Measurements from ENCODE around the gene RABAC1.
"Not testable (repeated sequence)": the region's sequence is repeated elsewhere in the genome, so short reads cannot be mapped to it uniquely, and the experiment has no call there.

The RABAC1 gene

DNA sequence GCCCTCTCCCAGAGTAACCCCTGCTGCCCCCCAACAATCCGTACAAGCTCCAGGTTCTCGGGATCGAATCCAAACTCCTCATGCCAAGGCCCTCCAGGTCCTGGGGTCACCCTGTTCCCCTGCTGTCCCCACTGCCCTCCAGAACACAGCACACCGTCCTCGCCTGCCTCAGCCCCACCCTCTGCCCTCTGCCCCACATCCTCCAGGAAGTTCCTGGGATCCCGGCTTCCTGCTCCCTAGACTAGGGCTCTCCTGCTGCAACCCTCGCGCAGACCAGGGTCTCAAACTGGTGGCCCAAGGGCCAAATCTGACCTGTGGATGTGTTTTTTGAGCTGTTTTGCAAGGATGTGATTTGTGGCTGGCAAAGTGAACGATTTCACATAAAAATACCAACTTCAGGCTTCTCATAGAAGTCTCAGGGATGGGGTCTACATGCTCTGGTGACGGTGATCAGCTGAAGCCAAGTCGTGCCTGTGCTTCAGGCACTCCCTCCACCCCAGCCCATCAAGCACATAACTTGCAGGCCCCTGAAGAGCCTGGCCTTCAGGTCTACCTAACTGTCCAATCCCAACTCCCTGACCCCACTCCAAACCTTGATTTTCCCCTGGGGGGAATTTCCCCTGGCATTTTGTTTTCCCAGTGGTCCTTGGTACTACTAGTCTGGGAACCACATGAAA is 1.8 kb downstream of the RABAC1 start:
- DNase-seq: no peak
- in situ Hi-C loops (cut with MboI; ENCODE audit: low pct_unique_long_range_greater_than_20kb, low sequenced_read_pairs): no loop called here

DNA sequence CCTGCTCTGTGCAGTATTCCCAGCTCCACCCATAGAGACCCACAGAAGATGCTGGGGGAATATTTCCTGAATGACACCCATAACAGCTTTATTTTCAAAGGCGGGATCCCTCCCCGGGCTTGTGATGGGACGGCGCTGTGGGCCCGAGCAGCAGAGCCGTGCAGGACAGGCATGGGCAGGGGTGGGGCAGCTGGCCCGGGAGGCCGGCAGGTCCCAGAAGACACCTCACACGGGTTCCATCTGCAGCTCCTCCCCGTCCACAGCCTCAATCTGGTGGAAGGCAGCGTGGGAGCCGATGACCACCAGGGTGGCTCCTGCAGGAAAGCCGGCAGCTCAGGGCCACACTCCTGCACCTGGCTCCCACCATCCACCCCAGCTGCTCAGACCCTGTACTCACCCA is 2.5 kb downstream of the RABAC1 start:
- no peak for DNase-seq
- in situ Hi-C loops (cut with MboI; ENCODE audit: low pct_unique_long_range_greater_than_20kb, low sequenced_read_pairs): no loop called here

DNA sequence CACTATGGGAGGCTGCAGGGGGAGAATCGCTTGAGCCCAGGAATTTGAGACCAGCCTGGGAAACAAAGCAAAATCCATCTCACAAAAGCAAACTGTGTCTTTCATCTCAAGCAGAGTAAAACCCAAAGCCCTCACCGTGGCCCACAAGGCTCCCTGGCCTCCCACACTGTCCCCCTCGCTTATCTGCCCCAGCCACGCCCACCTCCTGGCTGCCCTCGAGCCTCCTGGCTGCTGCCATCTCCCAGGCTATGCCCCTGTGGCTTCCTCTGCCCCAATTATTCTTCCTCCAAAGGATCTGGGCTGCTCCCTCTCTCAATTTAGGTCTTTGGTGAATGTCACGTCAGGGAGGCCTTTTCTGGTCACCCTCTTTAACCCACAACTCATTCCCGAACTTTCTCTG is 3.6 kb downstream of the RABAC1 start:
- in situ Hi-C loops (cut with MboI; ENCODE audit: low pct_unique_long_range_greater_than_20kb, low sequenced_read_pairs): no loop called here
- no peak for DNase-seq

DNA sequence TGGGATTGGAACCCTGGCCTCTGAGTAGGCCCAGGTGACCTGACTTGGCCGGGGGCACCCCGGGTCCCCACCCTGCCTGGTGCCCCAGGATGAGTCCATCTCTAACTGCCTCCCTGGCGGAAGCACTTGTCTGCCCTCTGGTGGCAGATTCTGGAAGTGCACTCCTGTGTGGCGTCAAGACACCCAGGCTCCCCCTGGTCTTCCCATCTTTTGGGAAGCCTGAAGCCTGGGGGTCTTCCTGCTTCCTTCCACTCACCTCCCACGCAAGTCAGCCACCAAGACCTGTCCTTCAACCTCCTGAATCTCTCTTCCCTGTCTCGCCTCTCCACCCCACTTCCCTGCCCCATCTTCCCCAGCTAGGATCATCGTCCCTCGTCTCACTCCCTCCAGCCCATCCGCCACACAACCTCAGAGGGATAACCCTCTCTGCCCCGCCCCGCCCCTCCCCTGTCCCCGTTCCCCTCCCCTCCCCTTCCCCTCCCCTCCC is 7.4 kb downstream of the RABAC1 start:
- in situ Hi-C loops (cut with MboI; ENCODE audit: low pct_unique_long_range_greater_than_20kb, low sequenced_read_pairs): no loop called here
- DNase-seq: peak; percentile 68

DNA sequence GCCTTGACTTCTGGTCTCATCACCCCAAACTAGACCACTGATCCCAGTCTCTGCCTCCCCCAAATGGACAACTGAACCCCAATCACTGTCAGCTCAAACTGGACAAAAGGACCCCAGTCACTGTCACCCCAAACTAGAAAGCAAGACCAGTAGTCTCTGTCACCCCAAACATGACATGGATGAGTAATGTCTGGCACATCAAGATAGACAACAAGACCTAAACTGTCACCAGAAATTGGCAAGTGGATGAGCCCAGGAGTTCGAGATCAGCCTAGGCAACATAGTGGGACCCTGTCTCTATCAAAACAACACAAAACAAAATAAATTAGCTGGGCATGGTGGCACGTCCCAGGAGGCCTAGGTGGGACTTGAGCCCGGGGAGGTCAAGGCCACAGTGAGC is 12.0 kb downstream of the RABAC1 start:
- no peak for DNase-seq
- in situ Hi-C loops (cut with MboI; ENCODE audit: low pct_unique_long_range_greater_than_20kb, low sequenced_read_pairs): loop anchor here (10.0 kb wide), 1 partner anchor 72 kb away; the partner anchor contains the start of gene CD79A

DNA sequence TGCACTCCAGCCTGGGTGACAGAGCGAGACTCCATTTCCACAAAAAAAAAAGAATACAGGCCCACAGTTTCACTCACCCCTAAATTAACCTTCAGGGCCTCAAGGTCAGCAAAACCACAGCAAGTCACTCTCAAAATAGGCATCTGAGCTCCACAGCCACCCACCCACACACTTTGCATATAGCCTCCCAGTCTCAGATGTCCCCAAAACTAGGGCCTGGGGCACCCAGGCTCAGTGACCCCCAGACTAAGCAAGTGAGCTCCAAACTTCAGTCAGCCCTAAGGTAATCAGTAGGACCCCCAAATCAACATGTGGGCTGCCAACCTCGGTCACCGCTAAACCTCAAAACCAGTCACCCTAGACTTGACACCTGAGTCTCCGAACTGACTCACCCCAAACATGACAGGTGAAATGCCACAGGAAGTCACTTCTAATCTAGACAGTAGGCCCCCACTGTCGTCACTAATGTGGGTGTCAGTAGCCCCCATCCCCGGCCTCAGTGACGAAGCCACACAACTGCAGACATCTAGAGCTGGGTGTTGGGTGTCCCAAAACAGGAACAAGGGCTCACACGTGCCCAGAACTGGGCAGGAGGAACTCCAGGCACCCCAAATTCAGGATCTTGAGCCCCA is 13.9 kb downstream of the RABAC1 start:
- in situ Hi-C loops (cut with MboI; ENCODE audit: low pct_unique_long_range_greater_than_20kb, low sequenced_read_pairs): loop anchor here (10.0 kb wide), 1 partner anchor 70 kb away; the partner anchor contains the start of gene CD79A
- no peak for DNase-seq

DNA sequence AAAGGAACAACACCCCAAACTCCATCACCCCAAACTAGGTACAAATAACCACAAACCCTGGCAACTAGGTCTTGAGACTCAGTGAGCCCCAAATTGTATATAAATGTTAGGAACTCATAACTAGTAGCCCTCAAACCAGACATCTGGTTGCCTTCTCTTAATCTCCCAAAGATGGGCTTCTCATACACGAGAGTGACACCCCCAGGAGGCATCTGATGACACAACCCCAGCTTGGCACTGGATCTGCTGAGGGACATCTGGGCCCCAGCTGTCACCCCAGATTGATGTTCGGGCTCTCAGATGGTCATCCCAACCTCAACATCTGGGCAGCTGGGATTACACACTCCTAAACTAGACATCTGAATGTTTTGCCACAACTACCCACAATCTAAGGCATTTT is 14.8 kb downstream of the RABAC1 start:
- no peak for DNase-seq

DNA sequence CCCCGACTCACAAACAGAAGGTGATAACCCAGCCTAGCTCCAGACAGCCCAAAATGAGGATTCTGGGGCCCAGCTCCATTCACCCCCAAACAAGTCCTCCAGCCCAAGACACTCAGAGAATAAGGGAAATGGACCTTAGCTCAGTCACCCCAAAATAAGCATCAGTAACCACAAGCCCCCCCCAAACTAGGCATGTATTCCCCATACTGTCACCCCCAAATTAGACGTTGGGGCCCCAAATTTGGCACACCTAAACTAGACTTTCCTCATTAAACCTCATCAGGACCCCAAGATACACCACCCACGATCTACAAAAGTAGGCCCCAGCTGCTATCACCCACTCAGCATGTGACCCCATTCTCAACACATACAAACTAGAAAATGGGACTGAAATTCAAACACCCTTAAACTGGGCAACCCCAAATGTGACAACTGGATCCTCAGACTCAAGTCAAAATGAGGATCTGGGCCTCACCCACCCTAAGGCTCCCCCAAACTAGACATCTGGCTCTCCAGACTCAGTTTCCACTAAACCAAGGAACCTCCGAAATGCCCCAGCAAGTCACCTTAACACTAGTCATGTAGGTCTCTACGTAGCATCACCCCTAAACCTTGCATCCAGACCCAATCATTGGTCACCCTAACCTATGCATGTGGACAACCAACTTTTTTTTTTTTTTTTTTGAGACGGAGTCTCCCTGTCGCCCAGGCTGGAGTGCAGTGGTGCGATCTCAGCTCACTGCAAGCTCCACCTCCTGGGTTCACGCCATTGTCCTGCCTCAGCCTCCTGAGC is 17.5 kb downstream of the RABAC1 start:
- DNase-seq: no peak
- in situ Hi-C loops (cut with MboI; ENCODE audit: low pct_unique_long_range_greater_than_20kb, low sequenced_read_pairs): loop anchor here (10.0 kb wide), 1 partner anchor 67 kb away; the partner anchor contains the start of gene CD79A

More for the DNA sequence above, 14.8 kb downstream of the RABAC1 start:
- in situ Hi-C loops (cut with MboI; ENCODE audit: low pct_unique_long_range_greater_than_20kb, low sequenced_read_pairs): loop anchor here (10.0 kb wide), 1 partner anchor 70 kb away; the partner anchor contains the start of gene CD79A

DNA sequence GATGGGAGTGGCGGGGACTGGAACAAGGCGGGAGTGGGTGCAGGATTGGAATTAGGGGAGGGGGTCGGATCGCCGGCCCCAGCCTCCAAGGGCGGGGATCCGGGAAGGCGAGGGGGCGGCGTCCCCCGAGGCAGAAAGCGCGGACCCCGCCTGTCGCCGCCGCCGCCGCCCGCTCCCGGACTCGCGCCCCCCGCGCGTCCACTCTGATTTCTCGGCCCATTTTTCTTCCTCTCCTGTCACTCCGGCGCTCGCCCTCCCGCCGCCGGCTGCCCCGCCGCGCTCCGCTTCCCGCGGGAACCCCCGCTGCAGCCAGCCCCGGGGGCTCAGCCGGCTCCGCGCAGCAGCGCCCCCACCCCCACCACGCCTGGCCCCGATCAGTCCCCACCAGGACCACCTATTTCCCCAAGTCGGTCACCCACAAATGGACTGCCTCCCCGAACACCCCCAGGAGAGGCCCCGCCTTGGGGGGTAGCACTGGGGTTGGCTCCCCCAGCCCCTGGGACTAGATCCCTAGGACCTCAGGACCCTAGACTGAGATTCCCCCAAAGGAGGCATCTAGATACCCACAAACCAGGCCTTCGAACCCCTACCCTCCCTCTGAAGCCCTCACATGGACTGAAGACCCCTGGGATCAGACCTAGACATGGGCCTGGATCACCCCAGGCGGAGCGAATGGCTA is 18.3 kb downstream of the RABAC1 start:
- in situ Hi-C loops (cut with MboI; ENCODE audit: low pct_unique_long_range_greater_than_20kb, low sequenced_read_pairs): loop anchor here (10.0 kb wide), 1 partner anchor 66 kb away; the partner anchor contains the start of gene CD79A
- DNase-seq: no peak

DNA sequence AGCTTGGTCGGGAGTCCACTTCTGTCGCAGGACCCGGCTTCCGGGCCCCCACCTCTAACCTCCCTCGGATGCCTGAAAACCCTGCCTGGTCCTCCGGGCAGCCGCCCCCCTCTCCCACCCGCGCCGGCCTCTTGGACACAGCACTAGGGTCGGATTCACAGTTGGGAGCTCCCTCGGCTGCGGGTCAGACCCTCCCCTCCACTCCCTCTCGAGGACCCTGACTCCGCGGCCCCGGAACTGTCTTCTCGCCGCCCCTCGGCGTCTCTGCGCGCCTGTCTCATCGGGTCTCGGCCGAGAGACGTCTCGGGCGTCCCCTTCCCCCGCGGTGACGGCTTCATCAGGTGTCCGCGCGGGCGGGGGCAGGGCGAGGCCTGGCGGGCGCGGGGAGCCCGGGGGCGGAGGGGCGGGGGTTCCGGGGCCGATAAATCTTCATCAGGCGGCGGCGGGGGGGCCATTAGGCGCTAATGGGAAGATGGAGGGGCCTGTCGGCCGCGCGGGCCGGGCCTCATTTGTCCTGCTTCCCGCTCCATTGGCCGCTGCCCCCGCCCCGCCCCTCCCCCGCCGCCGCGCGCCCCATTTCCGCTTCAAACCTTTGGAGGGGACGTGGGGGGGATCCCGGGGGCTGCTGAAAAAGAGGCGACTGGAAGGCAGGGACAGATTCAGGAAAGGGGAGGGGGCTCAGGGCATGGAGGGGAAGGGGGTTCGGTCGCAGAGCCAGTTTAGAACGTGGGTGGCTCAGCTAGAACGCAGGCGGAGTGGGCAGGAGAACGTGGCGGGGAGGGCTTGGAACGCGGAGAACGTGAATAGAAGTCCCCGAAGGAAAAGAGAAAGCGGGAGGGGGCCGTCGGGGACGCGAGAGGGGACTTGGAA is 19.0 kb downstream of the RABAC1 start:
- in situ Hi-C loops (cut with MboI; ENCODE audit: low pct_unique_long_range_greater_than_20kb, low sequenced_read_pairs): loop anchor here (10.0 kb wide), 1 partner anchor 65 kb away; the partner anchor contains the start of gene CD79A
- DNase-seq: no peak

DNA sequence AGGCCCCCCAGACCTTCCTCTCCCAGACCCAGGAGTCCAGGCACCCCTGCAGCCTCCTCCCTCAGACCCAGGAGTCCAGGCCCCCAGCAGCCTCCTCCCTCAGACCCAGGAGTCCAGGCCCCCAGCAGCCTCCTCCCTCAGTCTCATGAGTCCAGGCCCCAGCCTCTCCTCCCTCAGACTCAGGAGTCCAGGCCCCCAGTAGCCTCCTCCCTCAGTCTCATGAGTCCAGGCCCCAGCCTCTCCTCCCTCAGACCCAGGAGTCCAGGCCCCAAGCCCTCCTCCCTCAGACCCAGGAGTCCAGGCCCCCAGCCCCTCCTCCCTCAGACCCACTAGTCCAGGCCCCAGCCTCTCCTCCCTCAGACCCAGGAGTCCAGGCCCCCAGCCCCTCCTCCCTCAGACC is 19.9 kb downstream of the RABAC1 start:
- DNase-seq; in situ Hi-C loops (cut with MboI; ENCODE audit: low pct_unique_long_range_greater_than_20kb, low sequenced_read_pairs): not testable (repeated sequence)

DNA sequence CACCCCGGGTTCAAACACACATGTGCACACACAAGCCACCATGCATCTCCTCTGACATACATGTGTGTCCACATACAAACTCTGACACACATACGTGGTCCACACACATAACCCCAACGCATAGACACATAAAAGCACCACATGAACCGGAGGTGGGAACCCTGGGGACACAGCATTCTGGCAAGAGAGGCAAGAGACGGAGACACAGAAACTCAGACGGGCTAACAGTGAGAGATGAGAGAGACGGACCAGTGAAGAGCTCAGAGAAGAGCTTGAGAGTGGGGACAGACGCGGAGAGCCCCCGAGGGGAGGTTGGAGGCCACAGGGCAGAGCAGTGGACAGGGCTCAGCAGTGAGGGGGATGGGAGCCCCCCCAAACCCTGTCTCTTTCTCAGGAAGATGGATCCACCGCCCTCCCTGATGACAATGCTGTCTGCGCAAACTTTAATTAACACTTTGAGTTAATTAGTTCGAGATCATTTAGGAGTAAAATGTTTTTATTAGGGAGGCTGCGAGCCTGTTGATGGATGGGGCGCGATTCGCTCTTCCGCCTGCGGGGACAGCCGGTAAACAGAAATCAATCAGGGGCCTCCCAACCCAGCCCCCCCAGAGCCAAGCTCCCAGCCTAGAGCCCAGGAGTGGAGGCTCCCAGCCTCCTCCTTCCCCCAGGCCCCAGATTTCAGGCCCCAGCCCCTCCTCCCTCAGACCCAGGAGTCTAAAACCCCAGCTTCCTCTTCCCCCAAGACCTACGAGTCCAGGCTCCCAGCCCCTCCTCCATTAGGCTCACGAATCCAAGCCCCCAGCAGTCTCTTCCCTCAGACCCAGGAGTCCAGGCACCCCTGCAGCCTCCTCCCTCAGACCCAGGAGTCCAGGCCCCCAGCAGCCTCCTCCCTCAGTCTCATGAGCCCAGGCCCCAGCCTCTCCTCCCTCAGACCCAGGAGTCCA is 21.3 kb downstream of the RABAC1 start:
- in situ Hi-C loops (cut with MboI; ENCODE audit: low pct_unique_long_range_greater_than_20kb, low sequenced_read_pairs): no loop called here
- no peak for DNase-seq

DNA sequence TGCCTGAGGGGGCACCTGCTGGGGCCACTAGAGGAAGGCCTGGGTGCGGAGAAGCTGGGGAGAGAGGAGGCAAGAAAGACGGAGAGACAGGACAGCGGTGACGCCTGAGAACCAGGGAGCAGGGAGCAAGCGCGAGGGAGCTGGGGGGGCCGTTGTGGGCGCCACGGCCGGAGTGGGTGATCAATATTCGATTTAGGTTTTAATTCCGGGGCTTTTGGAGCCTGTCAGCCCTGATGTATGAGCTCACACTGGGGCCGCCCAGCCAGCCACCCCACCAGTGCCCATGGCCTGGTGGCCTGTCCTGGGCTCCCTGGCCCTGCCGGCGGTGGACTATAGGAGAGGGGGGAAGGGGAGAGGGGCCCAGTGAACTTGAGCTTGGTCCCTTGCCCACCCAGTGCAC is 22.2 kb downstream of the RABAC1 start:
- in situ Hi-C loops (cut with MboI; ENCODE audit: low pct_unique_long_range_greater_than_20kb, low sequenced_read_pairs): no loop called here

DNA sequence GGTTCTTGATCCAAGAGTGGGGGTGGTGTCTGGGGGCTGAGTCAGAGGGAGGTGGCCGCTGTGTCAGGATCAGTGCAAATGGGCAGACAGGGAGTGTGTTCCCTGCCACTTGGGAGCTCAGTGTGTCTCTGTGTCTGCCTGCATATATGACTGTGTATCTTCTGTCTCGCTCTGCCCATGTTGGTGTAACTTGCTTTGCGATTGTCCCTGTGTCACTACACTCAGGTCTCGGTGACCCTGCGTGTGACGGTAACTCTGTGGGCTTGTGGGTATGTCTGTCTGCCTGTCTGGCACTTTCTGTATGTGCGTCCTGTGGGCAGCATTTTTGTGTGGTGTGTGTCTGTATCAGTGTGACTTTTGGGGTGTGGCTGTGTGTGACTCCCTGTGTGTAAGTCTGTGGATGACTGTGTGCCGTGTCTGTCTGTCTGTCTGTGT is 22.7 kb downstream of the RABAC1 start:
- DNase-seq: no peak
- in situ Hi-C loops (cut with MboI; ENCODE audit: low pct_unique_long_range_greater_than_20kb, low sequenced_read_pairs): no loop called here

More for the DNA sequence above, 22.2 kb downstream of the RABAC1 start:
- no peak for DNase-seq

DNA sequence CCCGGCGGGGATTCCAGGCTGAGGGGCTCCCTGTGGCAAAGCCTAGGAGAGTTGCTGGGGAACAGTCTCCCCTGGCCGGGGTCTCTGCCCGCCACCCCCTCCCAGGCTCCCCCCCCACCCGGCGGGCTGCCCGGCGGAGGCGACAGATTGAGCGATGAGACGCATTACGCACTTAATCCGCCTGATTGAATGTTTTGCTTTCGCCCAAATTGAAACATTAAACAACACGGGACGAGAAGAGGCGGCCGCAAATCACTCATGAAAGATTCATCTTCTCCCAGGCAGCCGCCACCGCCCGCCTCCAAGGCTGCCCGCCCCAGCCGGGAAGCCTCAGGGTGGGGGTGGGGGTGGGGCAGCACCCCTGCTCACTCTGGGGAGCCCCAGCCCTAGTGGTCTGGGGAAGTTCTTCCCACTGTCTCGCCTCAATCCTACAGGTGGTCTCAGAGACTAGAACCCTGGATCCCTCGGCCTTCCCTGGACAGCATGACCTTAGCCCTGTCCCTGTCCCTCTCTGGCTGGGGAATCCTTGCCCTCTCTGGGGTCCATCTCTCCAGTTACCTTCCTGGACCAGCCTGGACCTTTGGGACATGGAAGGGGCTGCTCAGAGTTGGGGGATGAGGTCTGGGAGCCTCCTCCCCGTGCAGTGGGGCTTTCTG is 23.2 kb downstream of the RABAC1 start:
- no peak for DNase-seq
- in situ Hi-C loops (cut with MboI; ENCODE audit: low pct_unique_long_range_greater_than_20kb, low sequenced_read_pairs): no loop called here

DNA sequence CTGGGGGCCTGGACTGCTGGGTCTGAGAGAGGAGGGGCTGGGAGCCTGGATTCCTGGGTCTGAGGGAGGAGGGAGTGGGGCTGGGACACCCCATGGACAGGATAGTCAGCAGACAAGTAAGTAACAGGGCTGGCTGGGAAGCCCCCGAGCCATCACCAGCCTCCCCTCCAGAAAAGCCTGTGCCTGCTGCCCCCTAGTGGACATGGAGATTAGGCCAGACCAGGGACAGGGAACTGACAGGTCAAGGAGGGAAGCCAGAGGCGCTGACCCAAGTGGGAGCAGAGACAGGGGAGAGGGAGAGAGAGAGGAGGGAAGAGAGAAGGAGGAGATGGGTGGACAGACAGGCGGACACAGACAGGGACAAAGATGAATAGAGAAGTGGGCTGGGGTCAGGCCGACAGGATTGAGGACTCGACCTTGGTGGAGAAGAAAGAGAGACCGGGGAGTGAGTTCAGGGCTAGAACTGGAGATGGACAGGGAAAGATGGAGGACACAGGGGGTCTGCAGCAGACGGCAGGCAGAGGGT is 24.2 kb downstream of the RABAC1 start:
- peak; percentile 70 for DNase-seq
- in situ Hi-C loops (cut with MboI; ENCODE audit: low pct_unique_long_range_greater_than_20kb, low sequenced_read_pairs): no loop called here
